ENCODE data around the gene KRT23. TPM values are rescaled to one million over a fixed set of nuclear protein-coding genes. Genes with fewer than 3 reads are reported as not detected.

The KRT23 gene
- total and polyA plus RNA-seq, 9 of the 15 experiments (the other 6 are each of a cell fraction or from before 2014, with no cell fraction given): not detected

DNA sequence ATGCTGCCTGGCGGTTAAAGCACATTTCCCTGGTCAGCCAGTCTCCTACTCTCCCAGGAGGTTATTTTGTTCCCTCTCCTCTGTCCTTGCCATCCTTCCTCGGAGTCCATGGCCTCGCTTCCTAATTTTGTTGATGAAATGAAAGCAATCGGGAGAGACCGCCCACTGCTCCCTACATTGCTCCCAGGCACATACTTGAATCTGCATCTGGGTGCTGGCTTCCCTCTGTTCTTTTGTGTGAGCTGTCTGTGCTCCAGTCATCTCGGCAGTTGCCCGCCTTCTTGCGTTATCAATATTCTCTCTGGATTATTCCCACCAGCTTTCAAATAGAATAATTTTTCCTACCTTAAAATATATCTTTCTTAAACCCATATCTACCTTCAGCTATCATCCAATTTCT is 11.1 kb downstream of the KRT23 start:
- Histone ChIP-seq H3K27ac (ENCODE audit: extremely low read depth, low read depth, low read length) (no peak overlapping the region), H3K9ac (ENCODE audit: insufficient read depth in 1 of 2, low read depth in 2 of 2, low read length in 2 of 2) (no peak overlapping the region), H3K4me1 (replicated peaks in 1 of 2; ENCODE audit: control insufficient read depth in 2 of 2, insufficient read depth in 2 of 2, low read length in 2 of 2) (no peaks in the 10 kb centered on the region; a peak in 1 of 5 replicates), H3K4me2 (ENCODE audit: insufficient read depth, low read length) (no peak overlapping the region), H4K20me1 (replicated peaks; ENCODE audit: control insufficient read depth, insufficient read depth, low read length) (no peaks in the 10 kb centered on the region), H3K9me1 (ENCODE audit: control insufficient read depth, insufficient read depth, low read length) (no peaks in the 10 kb centered on the region), H2AFZ (ENCODE audit: low read depth, low read length) (no peak overlapping the region), H3K9me3 (replicated peaks; ENCODE audit: control insufficient read depth, insufficient read depth, low read depth, low read length) (no peaks in the 10 kb centered on the region), H3K36me3 (ENCODE audit: control insufficient read depth, insufficient read depth, low read length) (no peaks in the 10 kb centered on the region), H3K79me2 (ENCODE audit: control insufficient read depth, insufficient read depth, low read length) (no peaks in the 10 kb centered on the region), H3K27me3 (ENCODE audit: control insufficient read depth in 2 of 2, insufficient read depth in 2 of 2, low read length in 2 of 2) (peaks cover 14 to 22% of the 10 kb centered on the region in 2 experiments), H3K4me3 (no peak overlapping the region)
- intact Hi-C loops (cut with micrococcal nuclease) (no loop called here), in situ Hi-C loops (cut with MboI) (no loop called here)
- POLR2A ChIA-PET: interaction anchor here (0.6 kb wide), 1 partner anchor 9 kb away, joined by 3 read pairs; no protein-coding TSS in a partner anchor
- WGBS (ENCODE audit: insufficient coverage, low coverage, missing lambda C conversion rate): under 1% methylated on average over 8 of the region's 8 CpGs
- BruUV-seq (replicated peaks): no TSS peak
- DNase-seq (ENCODE audit: extremely low read depth in 1 of 4, low spot score in 3 of 4): no peak
- TF ChIP-seq GABPB1 (CRISPR knock-in tag; IDR thresholded peaks at IDR 0.05) (no peak), MNT (conservative IDR thresholded peaks at IDR 0.05) (no peak), JUND (IDR thresholded peaks at IDR 0.05; ENCODE audit: borderline replicate concordance, low read depth, low read length) (no peak), JUND (tag; IDR thresholded peaks at IDR 0.05; ENCODE audit: borderline replicate concordance, low read depth, low read length) (no peak), TEAD2 (tag; IDR thresholded peaks at IDR 0.05) (no peak), ZFPM2 (CRISPR knock-in tag; IDR thresholded peaks at IDR 0.05) (no peak), CHCHD3 (CRISPR knock-in tag; IDR thresholded peaks at IDR 0.05) (no peak), RFX7 (CRISPR knock-in tag; IDR thresholded peaks at IDR 0.05) (no peak), GABPB2 (CRISPR knock-in tag; conservative IDR thresholded peaks at IDR 0.05) (no peak), DDX20 (tag; IDR thresholded peaks at IDR 0.05; ENCODE audit: low read depth) (no peak), ARID1B (IDR thresholded peaks at IDR 0.05) (no peak), E2F8 (IDR thresholded peaks at IDR 0.05; ENCODE audit: low read depth, partially characterized antibody) (no peak)
- TF ChIP-seq, protein P1, sequence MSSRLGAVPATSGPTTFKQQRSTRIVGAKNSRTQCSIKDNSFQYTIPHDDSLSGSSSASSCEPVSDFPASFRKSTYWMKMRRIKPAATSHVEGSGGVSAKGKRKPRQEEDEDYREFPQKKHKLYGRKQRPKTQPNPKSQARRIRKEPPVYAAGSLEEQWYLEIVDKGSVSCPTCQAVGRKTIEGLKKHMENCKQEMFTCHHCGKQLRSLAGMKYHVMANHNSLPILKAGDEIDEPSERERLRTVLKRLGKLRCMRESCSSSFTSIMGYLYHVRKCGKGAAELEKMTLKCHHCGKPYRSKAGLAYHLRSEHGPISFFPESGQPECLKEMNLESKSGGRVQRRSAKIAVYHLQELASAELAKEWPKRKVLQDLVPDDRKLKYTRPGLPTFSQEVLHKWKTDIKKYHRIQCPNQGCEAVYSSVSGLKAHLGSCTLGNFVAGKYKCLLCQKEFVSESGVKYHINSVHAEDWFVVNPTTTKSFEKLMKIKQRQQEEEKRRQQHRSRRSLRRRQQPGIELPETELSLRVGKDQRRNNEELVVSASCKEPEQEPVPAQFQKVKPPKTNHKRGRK (tag; IDR thresholded peaks at IDR 0.05): no peak
- TF ChIP-seq, protein P2, sequence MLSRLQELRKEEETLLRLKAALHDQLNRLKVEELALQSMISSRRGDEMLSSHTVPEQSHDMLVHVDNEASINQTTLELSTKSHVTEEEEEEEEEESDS (CRISPR knock-in tag; IDR thresholded peaks at IDR 0.05): no peak
- CTCF ChIA-PET (ENCODE audit: low intra/inter-chr PET ratio): no interaction called here
- FAIRE-seq: no peak
- ATAC-seq: no peak

All from K562 (cell line).